Endothelial cell of umbilical vein (primary cell): Measurements from ENCODE around the gene PCSK6. TPM values are rescaled to one million over a fixed set of nuclear protein-coding genes. Genes with fewer than 3 reads are reported as not detected.

Experiments
- BruUV-seq: library from RNA; stranded (reverse); fragments of 400-500 nt; replicated peaks from 2 replicates; lab custom pipeline; 2021; lab: Mats Ljungman, UMichigan
- CTCF ChIA-PET: fragments of 300-600, 350-600 bp; sonication (Branson Sonifier 250); formaldehyde crosslinking; loops from one replicate; lab custom pipeline; 2021; ENCODE audit warnings: antibody characterized with exemption, inconsistent platforms; lab: Charles Lee
- POLR2A ChIA-PET: fragments of 300-600, 350-600 bp; sonication (Branson Sonifier 250); formaldehyde crosslinking; loops from one replicate; lab custom pipeline; 2021; ENCODE audit warnings: antibody characterized with exemption, inconsistent platforms; lab: Charles Lee
- DNase-seq: peaks from one replicate; pipeline ENCODE4 v3.0.0-alpha.2; 2011; ENCODE audit warnings: low read depth, low spot score
- FAIRE-seq: peaks from 2 replicates; lab custom pipeline; 2011; peaks lifted over from hg19 to GRCh38; lab: Jason Lieb, UNC
- H2AFZ ChIP-seq: 2 replicates; pipeline ENCODE4 v1.6.0; 2012; ENCODE audit warnings: low read depth, low read length, control low read depth, inconsistent platforms
- H3K27ac ChIP-seq: 2 replicates; pipeline ENCODE4 v1.5.1; 2011; ENCODE audit warnings: low read depth, mild to moderate bottlenecking, control low read depth, low read length, moderate library complexity; ENCODE audit not compliant: insufficient read depth
- H3K27me3 ChIP-seq, 2 experiments: 2 replicates each; pipeline versions ENCODE4 v1.6.0 to v1.6.1; 2011; ENCODE audit warnings: low read length in 2 of 2, mixed read lengths in 1 of 2; ENCODE audit not compliant: control insufficient read depth in 2 of 2, insufficient read depth in 2 of 2
- H3K36me3 ChIP-seq, 2 experiments: 2 replicates in 1 of 2; 3 replicates in 1 of 2; pipeline ENCODE4 v1.5.1; 2011; ENCODE audit warnings: low read length in 2 of 2, mild to moderate bottlenecking in 1 of 2, moderate library complexity in 1 of 2; ENCODE audit not compliant: control insufficient read depth in 2 of 2, insufficient read depth in 2 of 2; ENCODE audit errors: extremely low read depth in 1 of 2
- H3K4me1 ChIP-seq: 3 replicates; pipeline ENCODE4 v1.5.1; 2011; ENCODE audit warnings: mild to moderate bottlenecking, low read length; ENCODE audit not compliant: control insufficient read depth, insufficient read depth; ENCODE audit errors: extremely low read depth
- H3K4me2 ChIP-seq: 2 replicates; pipeline ENCODE4 v1.6.1; 2011; ENCODE audit warnings: low read length, control low read depth, mixed read lengths; ENCODE audit not compliant: insufficient read depth
- H3K4me3 ChIP-seq, 3 experiments: fragments of 200-600 bp in 1 of 3; sonication (generic), shearing (Covaris generic) in 1 of 3; replicated peaks in 1 of 3; 2 replicates each; pipeline ENCODE4 v1.5.1; 2011 to 2016; ENCODE audit warnings: control low read depth in 3 of 3, low read length in 3 of 3, mild to moderate bottlenecking in 2 of 3, inconsistent platforms in 1 of 3, low read depth in 1 of 3, moderate library complexity in 1 of 3; ENCODE audit not compliant: insufficient read depth in 1 of 3
- H3K79me2 ChIP-seq: 2 replicates; pipeline ENCODE4 v1.6.0; 2012; ENCODE audit warnings: low read length, inconsistent platforms; ENCODE audit not compliant: control insufficient read depth, insufficient read depth
- H3K9ac ChIP-seq: replicated peaks from 2 replicates; pipeline ENCODE3; 2011; ENCODE audit warnings: low read length, control low read depth; ENCODE audit not compliant: insufficient read depth; ENCODE audit errors: extremely low read depth
- H3K9me1 ChIP-seq: replicated peaks from 3 replicates; pipeline ENCODE4 v1.6.0; 2011; ENCODE audit warnings: mild to moderate bottlenecking, low read length; ENCODE audit not compliant: control insufficient read depth, insufficient read depth; ENCODE audit errors: extremely low read depth
- H3K9me3 ChIP-seq: replicated peaks from 2 replicates; pipeline ENCODE4 v1.5.1; 2012; ENCODE audit warnings: low read length, inconsistent platforms; ENCODE audit not compliant: control insufficient read depth, insufficient read depth
- H4K20me1 ChIP-seq: replicated peaks from 2 replicates; pipeline ENCODE3; 2011; ENCODE audit warnings: mild to moderate bottlenecking, low read length; ENCODE audit not compliant: control insufficient read depth, insufficient read depth; ENCODE audit errors: extremely low read depth
- EZH2 ChIP-seq: IDR thresholded peaks from 2 replicates; pipeline ENCODE4 v1.6.1; 2012; ENCODE audit warnings: borderline replicate concordance, low read depth, mild to moderate bottlenecking, moderate library complexity, low read length, inconsistent platforms; ENCODE audit not compliant: severe bottlenecking
- FOS ChIP-seq: IDR thresholded peaks from 2 replicates; pipeline ENCODE4 v1.6.1; 2011; ENCODE audit warnings: mild to moderate bottlenecking, low read length, moderate library complexity, borderline replicate concordance; ENCODE audit not compliant: insufficient read depth
- GATA2 ChIP-seq: IDR thresholded peaks from 2 replicates; pipeline ENCODE4 v1.7.0; 2011; ENCODE audit warnings: low read depth, mild to moderate bottlenecking, moderate library complexity, mixed read lengths, low read length; ENCODE audit not compliant: insufficient read length, insufficient read depth
- JUN ChIP-seq: IDR thresholded peaks from 2 replicates; pipeline ENCODE4 v1.6.1; 2011; ENCODE audit warnings: borderline replicate concordance, low read depth; ENCODE audit not compliant: insufficient read length, insufficient read depth
- MYC ChIP-seq: IDR thresholded peaks from one replicate; pipeline ENCODE4 v1.6.1; 2011; ENCODE audit warnings: mild to moderate bottlenecking, low read depth, low read length
- POLR2A ChIP-seq: IDR thresholded peaks from 2 replicates; pipeline ENCODE4 v1.6.1; 2012; ENCODE audit warnings: low read depth, mild to moderate bottlenecking, control low read depth, low read length
- POLR2AphosphoS5 ChIP-seq: IDR thresholded peaks from 2 replicates; pipeline ENCODE4 v1.6.1; 2012; ENCODE audit warnings: low read depth, mild to moderate bottlenecking, control low read depth, low read length, moderate library complexity; ENCODE audit not compliant: insufficient read depth
- dilution Hi-C: fragments of 300-500 bp; cut with MboI; formaldehyde crosslinking; loops from one replicate; pipeline ENCODE4 v1.15.0; 2019; ENCODE audit warnings: low sequenced_read_pairs; ENCODE audit not compliant: extremely low pct_ligation_motif_present
- intact Hi-C: fragments of 100-400 bp; cut with micrococcal nuclease; formaldehyde crosslinking; loops from one replicate; pipeline ENCODE4 v1.10.0; 2022
- polyA plus RNA-seq, 4 experiments: library from polyadenylated mRNA; depleted of rRNA in 3 of 4; stranded (reverse) in 3 of 4; unstranded in 1 of 4; fragments of >200 nt; gene quantifications; 2 replicates each; pipeline versions ENCODE4 v1.2.1 to v1.2.3, GENCODE V29; 2011 to 2012; ENCODE audit warnings: missing spikeins in 1 of 4
- total RNA-seq: library from RNA; stranded (reverse); gene quantifications from 2 replicates; pipeline ENCODE4 v1.2.3, GENCODE V29; 2021
- TF ChIP-seq, protein P1 (sequence below): IDR thresholded peaks from 2 replicates; pipeline ENCODE4 v1.6.1; 2011; ENCODE audit not compliant: insufficient read depth, insufficient read length
- TF ChIP-seq, protein P2 (sequence below), 2 donors: IDR thresholded peaks; 1 replicate in 1 of 2; 2 replicates in 1 of 2; pipeline ENCODE4 v1.5.1; 2011; ENCODE audit warnings: low read length in 2 of 2, mild to moderate bottlenecking in 2 of 2, moderate library complexity in 2 of 2, control low read depth in 1 of 2, inconsistent platforms in 1 of 2, low read depth in 1 of 2; ENCODE audit not compliant: insufficient read depth in 1 of 2; ENCODE audit errors: extremely low read depth in 1 of 2

PCSK6 gene
- total and polyA plus RNA-seq, 2 donors (not counting 3 experiments of a cell fraction or from before 2014, with no cell fraction given): 0.18 to 0.69 TPM

DNA sequence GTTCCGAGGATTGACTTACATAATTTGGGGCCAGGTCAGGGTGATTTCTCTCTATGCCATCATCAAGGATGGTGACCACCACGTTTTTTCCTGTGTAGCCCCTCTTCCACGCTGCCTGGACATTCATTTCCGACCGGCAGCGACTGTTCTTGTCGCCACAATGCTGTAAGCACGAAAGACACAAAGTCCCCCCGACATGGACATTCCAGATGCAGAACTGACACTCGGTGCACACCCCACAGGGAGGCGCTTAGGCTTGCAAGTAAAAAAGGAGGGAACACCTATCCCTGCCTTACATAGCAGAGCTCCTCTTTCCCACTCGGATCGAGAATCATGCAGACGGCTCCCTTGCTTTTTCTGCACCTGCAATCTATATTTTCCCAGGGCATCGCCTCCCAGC lies 58.2 kb downstream of the PCSK6 start:
- no peak overlapping the region for H3K4me3 ChIP-seq
- H3K9ac ChIP-seq: no peak overlapping the region
- no peak overlapping the region for H3K27ac ChIP-seq
- H4K20me1 ChIP-seq: no peaks in the 10 kb centered on the region
- H3K36me3 ChIP-seq: no peaks in the 10 kb centered on the region
- BruUV-seq: no TSS peak
- no peak overlapping the region for H3K4me2 ChIP-seq
- FAIRE-seq (no peak), DNase-seq (no peak)
- H3K4me1 ChIP-seq: no peaks in the 10 kb centered on the region
- dilution Hi-C loops: no loop called here
- CTCF ChIA-PET: no interaction called here
- TF ChIP-seq, protein P1, sequence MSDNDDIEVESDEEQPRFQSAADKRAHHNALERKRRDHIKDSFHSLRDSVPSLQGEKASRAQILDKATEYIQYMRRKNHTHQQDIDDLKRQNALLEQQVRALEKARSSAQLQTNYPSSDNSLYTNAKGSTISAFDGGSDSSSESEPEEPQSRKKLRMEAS: no peak
- TF ChIP-seq EZH2 (no peak), FOS (no peak), POLR2A (no peak), GATA2 (no peak), MYC (no peak), POLR2AphosphoS5 (no peak), JUN (no peak)
- TF ChIP-seq, protein P2, sequence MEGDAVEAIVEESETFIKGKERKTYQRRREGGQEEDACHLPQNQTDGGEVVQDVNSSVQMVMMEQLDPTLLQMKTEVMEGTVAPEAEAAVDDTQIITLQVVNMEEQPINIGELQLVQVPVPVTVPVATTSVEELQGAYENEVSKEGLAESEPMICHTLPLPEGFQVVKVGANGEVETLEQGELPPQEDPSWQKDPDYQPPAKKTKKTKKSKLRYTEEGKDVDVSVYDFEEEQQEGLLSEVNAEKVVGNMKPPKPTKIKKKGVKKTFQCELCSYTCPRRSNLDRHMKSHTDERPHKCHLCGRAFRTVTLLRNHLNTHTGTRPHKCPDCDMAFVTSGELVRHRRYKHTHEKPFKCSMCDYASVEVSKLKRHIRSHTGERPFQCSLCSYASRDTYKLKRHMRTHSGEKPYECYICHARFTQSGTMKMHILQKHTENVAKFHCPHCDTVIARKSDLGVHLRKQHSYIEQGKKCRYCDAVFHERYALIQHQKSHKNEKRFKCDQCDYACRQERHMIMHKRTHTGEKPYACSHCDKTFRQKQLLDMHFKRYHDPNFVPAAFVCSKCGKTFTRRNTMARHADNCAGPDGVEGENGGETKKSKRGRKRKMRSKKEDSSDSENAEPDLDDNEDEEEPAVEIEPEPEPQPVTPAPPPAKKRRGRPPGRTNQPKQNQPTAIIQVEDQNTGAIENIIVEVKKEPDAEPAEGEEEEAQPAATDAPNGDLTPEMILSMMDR (IDR thresholded peaks at IDR 0.05; ENCODE audit: extremely low read depth in 1 of 2, insufficient read depth in 1 of 2, low read depth in 1 of 2, low read length in 2 of 2): no peak
- no peaks in the 10 kb centered on the region for H3K9me1 ChIP-seq
- H2AFZ ChIP-seq: no peak overlapping the region
- intact Hi-C loops: no loop called here
- POLR2A ChIA-PET: no interaction called here
- H3K79me2 ChIP-seq: no peaks in the 10 kb centered on the region
- H3K27me3 ChIP-seq: no peaks in the 10 kb centered on the region
- no peaks in the 10 kb centered on the region for H3K9me3 ChIP-seq
